ENCODE measurements around the gene CRNN.
A peak's percentile ranks its signal among the peaks of the same experiment; 100 is the strongest.

The CRNN gene

DNA sequence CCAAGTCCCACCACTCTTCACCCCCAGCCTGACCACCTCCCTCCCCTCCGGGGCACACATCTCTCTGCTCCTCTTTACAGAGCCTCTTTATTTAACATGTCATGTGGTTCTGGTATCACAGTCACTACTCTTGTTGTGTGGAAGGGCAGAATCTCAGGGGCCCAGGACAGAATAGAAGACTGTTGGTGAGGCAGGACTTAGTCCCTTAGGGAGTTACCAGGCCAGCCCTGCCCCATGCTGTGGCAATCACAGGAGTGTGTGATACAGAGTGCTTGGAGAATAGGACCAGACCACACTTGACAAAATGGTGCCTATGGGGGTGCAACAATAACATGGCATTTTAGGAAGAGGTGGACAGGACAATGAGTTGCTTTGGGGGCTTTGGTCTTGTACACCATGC is 43.0 kb upstream of the CRNN start:
- TF ChIP-seq ZFX (IDR thresholded peaks at IDR 0.05) = no peak
- TF ChIP-seq, protein P1, sequence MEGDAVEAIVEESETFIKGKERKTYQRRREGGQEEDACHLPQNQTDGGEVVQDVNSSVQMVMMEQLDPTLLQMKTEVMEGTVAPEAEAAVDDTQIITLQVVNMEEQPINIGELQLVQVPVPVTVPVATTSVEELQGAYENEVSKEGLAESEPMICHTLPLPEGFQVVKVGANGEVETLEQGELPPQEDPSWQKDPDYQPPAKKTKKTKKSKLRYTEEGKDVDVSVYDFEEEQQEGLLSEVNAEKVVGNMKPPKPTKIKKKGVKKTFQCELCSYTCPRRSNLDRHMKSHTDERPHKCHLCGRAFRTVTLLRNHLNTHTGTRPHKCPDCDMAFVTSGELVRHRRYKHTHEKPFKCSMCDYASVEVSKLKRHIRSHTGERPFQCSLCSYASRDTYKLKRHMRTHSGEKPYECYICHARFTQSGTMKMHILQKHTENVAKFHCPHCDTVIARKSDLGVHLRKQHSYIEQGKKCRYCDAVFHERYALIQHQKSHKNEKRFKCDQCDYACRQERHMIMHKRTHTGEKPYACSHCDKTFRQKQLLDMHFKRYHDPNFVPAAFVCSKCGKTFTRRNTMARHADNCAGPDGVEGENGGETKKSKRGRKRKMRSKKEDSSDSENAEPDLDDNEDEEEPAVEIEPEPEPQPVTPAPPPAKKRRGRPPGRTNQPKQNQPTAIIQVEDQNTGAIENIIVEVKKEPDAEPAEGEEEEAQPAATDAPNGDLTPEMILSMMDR (conservative IDR thresholded peaks at IDR 0.05) = no peak
- H3K27ac ChIP-seq = no peak overlapping the region

DNA sequence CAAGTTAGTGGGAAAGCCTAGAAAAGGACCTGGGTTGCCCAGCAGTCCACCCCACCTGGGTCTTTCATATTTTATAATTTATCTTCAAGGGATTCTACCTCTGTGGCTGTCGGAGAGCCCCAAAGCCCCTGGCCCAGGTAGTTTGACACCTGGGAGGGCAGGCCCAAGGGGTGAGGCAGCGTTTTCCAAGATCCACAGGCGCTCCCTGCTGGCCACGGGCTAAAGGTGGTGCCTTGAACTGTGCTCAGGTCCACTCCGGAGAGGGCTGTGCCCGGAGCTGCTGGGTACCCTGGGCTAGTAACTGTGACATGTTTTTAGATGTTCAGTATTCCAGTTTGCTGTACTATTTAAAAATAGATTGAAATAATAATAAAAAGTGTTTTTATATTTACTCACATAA is 37.2 kb upstream of the CRNN start:
- TF ChIP-seq, protein P1 (conservative IDR thresholded peaks at IDR 0.05) = peak; percentile 53
- no peak for TF ChIP-seq ZFX (IDR thresholded peaks at IDR 0.05)
- no peak overlapping the region for H3K27ac ChIP-seq

DNA sequence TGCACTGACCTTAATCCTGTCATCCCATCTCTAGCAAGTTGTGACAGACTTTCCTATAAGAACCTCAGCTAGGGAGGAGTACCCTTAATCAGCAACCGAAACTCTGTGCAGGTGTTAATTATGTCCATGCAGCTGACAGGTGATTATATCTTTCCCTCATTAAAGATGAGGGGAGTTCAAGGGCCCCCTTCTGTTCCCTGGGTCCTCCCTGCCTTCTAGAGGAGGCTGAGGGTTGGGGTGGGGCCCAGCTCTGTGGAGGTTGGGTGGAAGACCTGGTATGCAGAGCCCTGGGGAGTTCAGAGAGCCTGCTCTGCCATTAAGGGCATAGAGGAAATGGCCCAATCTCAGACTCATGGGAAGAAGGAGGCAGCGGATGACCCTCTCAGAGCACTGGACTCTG is 35.6 kb upstream of the CRNN start:
- TF ChIP-seq, protein P1 (conservative IDR thresholded peaks at IDR 0.05) = no peak
- no peak for TF ChIP-seq ZFX (IDR thresholded peaks at IDR 0.05)
- no peak overlapping the region for H3K27ac ChIP-seq

DNA sequence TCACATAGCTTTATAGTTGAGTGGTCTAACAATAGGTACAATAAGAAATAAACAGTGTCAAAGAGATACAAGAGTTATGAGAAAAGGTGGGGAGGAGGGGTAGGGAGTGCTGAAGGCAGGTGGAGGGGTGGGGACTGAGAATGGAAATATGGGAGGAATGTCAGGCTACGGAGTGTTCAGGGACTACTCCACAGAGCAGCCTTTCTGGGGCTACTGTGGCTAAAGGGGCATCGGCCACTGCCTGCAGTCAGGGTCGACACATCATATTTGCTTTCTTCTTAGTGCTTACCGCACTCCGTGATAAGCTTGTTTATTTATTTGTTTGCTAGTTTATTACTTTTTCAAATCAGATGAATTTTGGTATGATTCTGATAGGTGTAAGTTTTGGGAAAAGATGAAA is 34.4 kb upstream of the CRNN start:
- TF ChIP-seq, protein P1 (conservative IDR thresholded peaks at IDR 0.05) = no peak
- TF ChIP-seq ZFX (IDR thresholded peaks at IDR 0.05) = no peak
- no peak overlapping the region for H3K27ac ChIP-seq

DNA sequence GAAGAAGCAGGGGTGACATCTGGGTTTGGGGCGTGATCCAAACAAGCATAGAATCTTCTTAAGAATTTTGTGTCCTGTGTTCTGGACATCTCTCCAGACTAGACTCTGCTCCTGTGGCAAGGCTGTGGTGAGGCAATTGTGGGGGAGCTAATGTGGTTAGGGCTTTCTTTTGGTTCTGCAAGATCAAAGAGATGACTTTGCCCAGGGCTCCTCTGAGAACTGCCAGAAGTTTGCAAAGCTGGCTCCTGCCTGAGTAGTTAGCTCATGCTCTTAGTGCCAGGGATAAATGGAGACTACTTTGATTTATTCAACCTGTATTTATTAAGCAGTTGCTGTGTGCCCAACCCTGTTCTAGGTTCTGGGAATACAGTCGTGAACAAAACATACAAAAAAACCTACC is 34.0 kb upstream of the CRNN start:
- TF ChIP-seq, protein P1 (conservative IDR thresholded peaks at IDR 0.05) = no peak
- no peak for TF ChIP-seq ZFX (IDR thresholded peaks at IDR 0.05)

DNA sequence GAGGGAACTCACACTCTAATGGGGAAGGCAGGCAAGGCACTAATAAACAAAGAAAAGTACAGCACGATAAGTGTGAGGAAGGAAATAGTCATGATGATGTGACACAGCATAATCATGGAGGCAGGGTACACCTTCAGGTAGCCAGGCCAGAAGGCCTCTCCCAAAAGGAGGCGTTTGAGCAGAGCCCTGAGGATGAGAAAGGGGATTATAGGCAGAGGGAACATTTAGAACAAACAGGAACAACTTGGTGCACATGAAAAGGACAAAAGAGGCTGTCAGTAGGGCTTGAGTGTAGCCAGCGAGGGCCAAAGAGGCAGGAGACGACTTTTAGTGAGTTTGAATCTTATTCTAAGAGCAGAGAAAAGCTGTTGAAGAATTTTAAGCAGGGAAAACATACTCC is 33.4 kb upstream of the CRNN start:
- TF ChIP-seq, protein P1 (conservative IDR thresholded peaks at IDR 0.05) = no peak
- TF ChIP-seq ZFX (IDR thresholded peaks at IDR 0.05) = no peak

More for the DNA sequence above, 34.0 kb upstream of the CRNN start:
- H3K27ac ChIP-seq = no peak overlapping the region

DNA sequence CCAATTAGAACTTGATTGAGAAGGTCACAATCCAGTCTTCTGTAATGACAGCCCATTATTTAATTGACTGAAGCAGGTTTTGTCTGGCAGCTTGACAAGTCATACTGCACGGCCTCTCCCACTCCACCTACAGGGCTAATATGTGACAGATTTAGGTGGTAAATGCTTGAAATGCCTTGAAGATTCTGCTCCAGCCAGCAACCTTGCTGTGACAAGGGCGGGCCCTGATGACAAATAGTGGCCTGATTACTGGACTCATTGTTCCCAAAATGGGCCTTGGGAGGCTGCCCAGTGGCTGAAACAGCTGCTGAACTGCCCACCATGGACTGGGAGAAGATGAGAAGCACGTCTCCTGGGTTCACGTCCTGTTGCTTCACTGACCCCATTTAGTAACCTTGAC is 30.0 kb upstream of the CRNN start:
- H3K27ac ChIP-seq = no peak overlapping the region
- TF ChIP-seq, protein P1 (conservative IDR thresholded peaks at IDR 0.05) = no peak; the same call in 1 of the 2 replicates
- no peak for TF ChIP-seq ZFX (IDR thresholded peaks at IDR 0.05)

More for the DNA sequence above, 33.4 kb upstream of the CRNN start:
- H3K27ac ChIP-seq = no peak overlapping the region

All from C4-2B (cell line).